HEK293 (cell line): ENCODE measurements around the gene CD244.

Source experiments
- BCL11B ChIP-seq: fragments of 450-650 bp; formaldehyde crosslinking; IDR thresholded peaks from 2 replicates; pipeline ENCODE4 v1.5.1; 2016; ENCODE audit warnings: low read depth, missing biosample characterization, missing genetic modification characterization
- CTCF ChIP-seq: fragments of 450-650 bp; formaldehyde crosslinking; IDR thresholded peaks from 2 replicates; pipeline ENCODE4 v1.5.1; 2016; ENCODE audit warnings: missing biosample characterization, missing genetic modification characterization
- KLF7 ChIP-seq: fragments of 450-650 bp; formaldehyde crosslinking; IDR thresholded peaks from 2 replicates; pipeline ENCODE4 v1.5.1; 2016; ENCODE audit warnings: missing biosample characterization, missing genetic modification characterization, borderline replicate concordance
- ZNF121 ChIP-seq: fragments of 450-650 bp; formaldehyde crosslinking; IDR thresholded peaks from 2 replicates; pipeline ENCODE4 v1.5.1; 2016; ENCODE audit warnings: missing biosample characterization, missing genetic modification characterization
- ZNF521 ChIP-seq: fragments of 450-650 bp; formaldehyde crosslinking; IDR thresholded peaks from 2 replicates; pipeline ENCODE4 v1.5.1; 2017; ENCODE audit warnings: missing biosample characterization, mild to moderate bottlenecking, missing genetic modification characterization
- ZNF76 ChIP-seq: fragments of 450-650 bp; formaldehyde crosslinking; IDR thresholded peaks from 2 replicates; pipeline ENCODE4; 2016; ENCODE audit warnings: low read depth, missing biosample characterization, missing genetic modification characterization, borderline replicate concordance
- TF ChIP-seq, protein P1 (sequence below): fragments of 450-650 bp; formaldehyde crosslinking; IDR thresholded peaks from 2 replicates; pipeline ENCODE4 v1.5.1; 2017; ENCODE audit warnings: missing biosample characterization, missing genetic modification characterization

GRCh38 chr1:160807247-160807646 is 55.4 kb downstream of the CD244 start:
- TF ChIP-seq CTCF (tag by site-specific recombination) (no peak), ZNF76 (no peak), KLF7 (tag by site-specific recombination) (no peak), ZNF121 (tag by site-specific recombination) (no peak), BCL11B (tag by site-specific recombination) (no peak), ZNF521 (tag by site-specific recombination) (no peak)
- TF ChIP-seq, protein P1, sequence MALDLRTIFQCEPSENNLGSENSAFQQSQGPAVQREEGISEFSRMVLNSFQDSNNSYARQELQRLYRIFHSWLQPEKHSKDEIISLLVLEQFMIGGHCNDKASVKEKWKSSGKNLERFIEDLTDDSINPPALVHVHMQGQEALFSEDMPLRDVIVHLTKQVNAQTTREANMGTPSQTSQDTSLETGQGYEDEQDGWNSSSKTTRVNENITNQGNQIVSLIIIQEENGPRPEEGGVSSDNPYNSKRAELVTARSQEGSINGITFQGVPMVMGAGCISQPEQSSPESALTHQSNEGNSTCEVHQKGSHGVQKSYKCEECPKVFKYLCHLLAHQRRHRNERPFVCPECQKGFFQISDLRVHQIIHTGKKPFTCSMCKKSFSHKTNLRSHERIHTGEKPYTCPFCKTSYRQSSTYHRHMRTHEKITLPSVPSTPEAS = no peak
